Globus pallidus (tissue), 1 donor: ENCODE results near the gene LNPK.
"Not testable (repeated sequence)": the region's sequence is repeated elsewhere in the genome, so short reads cannot be mapped to it uniquely, and the experiment has no call there.

ENCODE experiments used
- DNase-seq: peaks from one replicate; pipeline ENCODE4 v3.0.0-alpha.2; 2015; ENCODE audit warnings: low spot score

The LNPK gene

GRCh38 chr2:175903384-175903936, 98.6 kb downstream of the LNPK start:
- DNase-seq = no peak

GRCh38 chr2:175895957-175896356, 106.1 kb downstream of the LNPK start:
- not testable (repeated sequence) for DNase-seq

GRCh38 chr2:175892046-175892445, 110.0 kb downstream of the LNPK start:
- no peak for DNase-seq

GRCh38 chr2:175890636-175891242, 111.3 kb downstream of the LNPK start:
- DNase-seq = no peak

- DNase-seq = no peak
These were observed 112.3 kb downstream of the LNPK start for GRCh38 chr2:175889701-175890302.

GRCh38 chr2:175887776-175888175, 114.3 kb downstream of the LNPK start:
- no peak for DNase-seq

- DNase-seq = no peak
These were observed 117.2 kb downstream of the LNPK start for GRCh38 chr2:175884697-175885393.

- no peak for DNase-seq
These were observed 118.4 kb downstream of the LNPK start for GRCh38 chr2:175883586-175884194.

GRCh38 chr2:175879679-175880078, 122.4 kb downstream of the LNPK start:
- no peak for DNase-seq

GRCh38 chr2:175877845-175878544, 124.1 kb downstream of the LNPK start:
- DNase-seq = no peak

GRCh38 chr2:175874291-175874690, 127.8 kb downstream of the LNPK start:
- DNase-seq = no peak
